SK-N-MC (cell line): ENCODE data around the gene PRSS3.

Source experiments
- EZH2 ChIP-seq: fragments of 200-600 bp; sonication (generic); IDR thresholded peaks from one replicate; pipeline ENCODE4 v1.6.1; 2017; ENCODE audit warnings: antibody characterized with exemption
- FOXP2 ChIP-seq: optimal IDR thresholded peaks from 2 replicates; pipeline ENCODE3; 2011; ENCODE audit warnings: mild to moderate bottlenecking, moderate library complexity; ENCODE audit not compliant: insufficient read depth; ENCODE audit errors: extremely low read length, control extremely low read depth
- POLR2AphosphoS5 ChIP-seq: IDR thresholded peaks from 2 replicates; pipeline ENCODE4 v1.6.1; 2012; ENCODE audit warnings: mild to moderate bottlenecking, low read depth, low read length, borderline replicate concordance

DNA sequence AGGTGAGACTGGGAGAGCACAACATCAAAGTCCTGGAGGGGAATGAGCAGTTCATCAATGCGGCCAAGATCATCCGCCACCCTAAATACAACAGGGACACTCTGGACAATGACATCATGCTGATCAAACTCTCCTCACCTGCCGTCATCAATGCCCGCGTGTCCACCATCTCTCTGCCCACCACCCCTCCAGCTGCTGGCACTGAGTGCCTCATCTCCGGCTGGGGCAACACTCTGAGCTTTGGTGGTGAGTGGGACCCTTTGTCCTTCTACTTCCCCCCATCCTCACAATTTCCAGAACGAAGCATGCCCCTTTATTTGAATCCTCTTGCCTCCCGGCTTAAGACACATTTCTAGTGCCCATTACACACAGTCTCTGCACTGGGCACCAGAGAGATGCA lies 2.5 kb downstream of the PRSS3 start:
- no peak for TF ChIP-seq EZH2
- no peak for TF ChIP-seq FOXP2
- TF ChIP-seq POLR2AphosphoS5, result no peak
